B cell (primary cell): ENCODE measurements around the gene PLA2G2F. TPM values are rescaled to one million over a fixed set of nuclear protein-coding genes. Genes with fewer than 3 reads are reported as not detected.

Source experiments
- ATAC-seq: fragments of 200-7000 bp; cut with Tn5 transposase; one replicate; pipeline ENCODE4 v1.10.0; 2021; ENCODE audit warnings: low read depth, mild to moderate bottlenecking, moderate number of reproducible peaks, moderate library complexity
- CTCF ChIA-PET: fragments of 350-600 bp; sonication (Branson Sonifier 250); formaldehyde crosslinking; loops from one replicate; lab custom pipeline; 2021; ENCODE audit warnings: antibody characterized with exemption, inconsistent platforms; lab: Charles Lee
- POLR2A ChIA-PET: fragments of 350-600 bp; sonication (Branson Sonifier 250); formaldehyde crosslinking; loops from one replicate; lab custom pipeline; 2021; ENCODE audit warnings: antibody characterized with exemption; lab: Charles Lee
- DNase-seq: peaks from one replicate; pipeline ENCODE4 v3.0.0; 2013
- H2AFZ ChIP-seq: 2 replicates; pipeline ENCODE4 v1.6.1; 2012; ENCODE audit warnings: mild to moderate bottlenecking, low read depth, low read length; ENCODE audit not compliant: insufficient read depth, poor library complexity, severe bottlenecking
- H3K27ac ChIP-seq, 2 donors: 1 replicate in 1 of 2; 2 replicates in 1 of 2; pipeline ENCODE4 v1.5.1; 2012 to 2013; ENCODE audit warnings: low read length in 2 of 2, mild to moderate bottlenecking in 2 of 2, moderate library complexity in 1 of 2
- H3K27me3 ChIP-seq, 4 experiments: fragments of 200-600 bp in 1 of 4; sonication (generic) in 1 of 4; replicated peaks in 1 of 4; 1 replicate in 2 of 4; 2 replicates in 2 of 4; pipeline versions ENCODE4 v1.6.1 to v1.7.0; 2013 to 2016; ENCODE audit warnings: low read length in 3 of 4, mild to moderate bottlenecking in 2 of 4, mixed read lengths in 1 of 4, moderate library complexity in 1 of 4; ENCODE audit not compliant: insufficient read depth in 4 of 4, control insufficient read depth in 3 of 4; ENCODE audit errors: control extremely low read depth in 1 of 4
- H3K36me3 ChIP-seq, 2 experiments: replicated peaks in 1 of 2; 1 replicate in 1 of 2; 2 replicates in 1 of 2; pipeline versions ENCODE4 v1.6.1 to v1.7.1; 2013; ENCODE audit warnings: low read length in 1 of 2; ENCODE audit not compliant: insufficient read depth in 2 of 2, control insufficient read depth in 1 of 2; ENCODE audit errors: control extremely low read depth in 1 of 2, extremely low read depth in 1 of 2
- H3K4me1 ChIP-seq, 2 donors: fragments of 200-600 bp in 1 of 2; sonication (generic) in 1 of 2; 1 replicate in 1 of 2; 2 replicates in 1 of 2; pipeline versions ENCODE4 v1.5.1 to v1.6.1; 2013 to 2017; ENCODE audit warnings: low read length in 2 of 2; ENCODE audit not compliant: control insufficient read depth in 2 of 2, insufficient read depth in 2 of 2
- H3K4me2 ChIP-seq: replicated peaks from 2 replicates; pipeline ENCODE3; 2012; ENCODE audit warnings: mild to moderate bottlenecking, low read depth, low read length; ENCODE audit not compliant: poor library complexity, severe bottlenecking
- H3K4me3 ChIP-seq, 5 experiments: fragments of 200-600 bp in 1 of 5; sonication (generic) in 1 of 5; 1 replicate in 3 of 5; 2 replicates in 2 of 5; pipeline versions ENCODE4 v1.5.1 to v1.7.0; 2011 to 2016; ENCODE audit warnings: low read length in 4 of 5, mild to moderate bottlenecking in 4 of 5, low read depth in 2 of 5, control low read depth in 1 of 5, moderate library complexity in 1 of 5; ENCODE audit not compliant: insufficient read depth in 1 of 5; ENCODE audit errors: control extremely low read depth in 1 of 5, extremely low read depth in 1 of 5
- H3K79me2 ChIP-seq: fragments of 200-600 bp; sonication (generic); one replicate; pipeline ENCODE4 v1.6.0; 2016; ENCODE audit warnings: low read length; ENCODE audit not compliant: control insufficient read depth, insufficient read depth
- H3K9ac ChIP-seq: fragments of 200-600 bp; sonication (generic); 2 replicates; pipeline ENCODE4 v1.6.1; 2017; ENCODE audit warnings: mild to moderate bottlenecking, low read length, moderate library complexity
- H3K9me3 ChIP-seq, 3 donors: one replicate each; pipeline versions ENCODE4 v1.6.1 to v1.7.1; 2013; ENCODE audit warnings: low read length in 2 of 3; ENCODE audit not compliant: control insufficient read depth in 2 of 3, insufficient read depth in 1 of 3; ENCODE audit errors: control extremely low read depth in 1 of 3
- H4K20me1 ChIP-seq: 2 replicates; pipeline ENCODE4 v1.6.0; 2012; ENCODE audit warnings: mild to moderate bottlenecking, low read length; ENCODE audit not compliant: insufficient read depth, control insufficient read depth, poor library complexity, severe bottlenecking
- H3K27ac Mint-ChIP-seq: one replicate; pipeline ENCODE4 v1.8.0; 2021; ENCODE audit warnings: mixed read lengths
- H3K27me3 Mint-ChIP-seq: one replicate; pipeline ENCODE4 v1.8.0; 2021; ENCODE audit warnings: mixed read lengths
- H3K4me1 Mint-ChIP-seq: one replicate; pipeline ENCODE4 v1.8.0; 2021; ENCODE audit warnings: mixed read lengths
- H3K4me3 Mint-ChIP-seq: one replicate; pipeline ENCODE4 v1.8.0; 2021; ENCODE audit warnings: mixed read lengths
- H3K9me3 Mint-ChIP-seq: one replicate; pipeline ENCODE4 v1.8.0; 2022; ENCODE audit warnings: mixed read lengths; ENCODE audit not compliant: insufficient read depth
- EZH2 ChIP-seq: IDR thresholded peaks from 2 replicates; pipeline ENCODE4 v1.6.1; 2012; ENCODE audit warnings: borderline replicate concordance, low read depth, mild to moderate bottlenecking, moderate library complexity, low read length; ENCODE audit not compliant: insufficient read depth, poor library complexity, severe bottlenecking
- WGBS: methylation state at CpG from one replicate; pipeline ENCODE4 v1.1.5; 2013; ENCODE audit warnings: missing lambda C conversion rate; ENCODE audit not compliant: insufficient coverage; 5-methylcytosine and 5-hydroxymethylcytosine counted together
- intact Hi-C: fragments of 100-400 bp; cut with micrococcal nuclease; formaldehyde crosslinking; loops from one replicate; pipeline ENCODE4 v1.10.0; 2022
- polyA plus RNA-seq: library from polyadenylated mRNA; depleted of rRNA; stranded (reverse); fragments of >200 nt; gene quantifications from 2 replicates; pipeline ENCODE4 v1.2.3, GENCODE V29; 2012
- total RNA-seq, 2 donors: library from RNA; stranded (reverse); fragments of 120-200 nt in 1 of 2; gene quantifications; 1 replicate in 1 of 2; 2 replicates in 1 of 2; pipeline versions ENCODE4 v1.2.3 to v1.2.4, GENCODE V29; 2013 to 2022
- TF ChIP-seq, protein P1 (sequence below): fragments of 200-600 bp; IDR thresholded peaks from one replicate; pipeline ENCODE4 v1.8.0; 2022; ENCODE audit warnings: antibody characterized with exemption, mild to moderate bottlenecking

The PLA2G2F gene
- total and polyA plus RNA-seq, 2 donors (not counting 1 experiment from before 2014, with no cell fraction given) = not detected

DNA sequence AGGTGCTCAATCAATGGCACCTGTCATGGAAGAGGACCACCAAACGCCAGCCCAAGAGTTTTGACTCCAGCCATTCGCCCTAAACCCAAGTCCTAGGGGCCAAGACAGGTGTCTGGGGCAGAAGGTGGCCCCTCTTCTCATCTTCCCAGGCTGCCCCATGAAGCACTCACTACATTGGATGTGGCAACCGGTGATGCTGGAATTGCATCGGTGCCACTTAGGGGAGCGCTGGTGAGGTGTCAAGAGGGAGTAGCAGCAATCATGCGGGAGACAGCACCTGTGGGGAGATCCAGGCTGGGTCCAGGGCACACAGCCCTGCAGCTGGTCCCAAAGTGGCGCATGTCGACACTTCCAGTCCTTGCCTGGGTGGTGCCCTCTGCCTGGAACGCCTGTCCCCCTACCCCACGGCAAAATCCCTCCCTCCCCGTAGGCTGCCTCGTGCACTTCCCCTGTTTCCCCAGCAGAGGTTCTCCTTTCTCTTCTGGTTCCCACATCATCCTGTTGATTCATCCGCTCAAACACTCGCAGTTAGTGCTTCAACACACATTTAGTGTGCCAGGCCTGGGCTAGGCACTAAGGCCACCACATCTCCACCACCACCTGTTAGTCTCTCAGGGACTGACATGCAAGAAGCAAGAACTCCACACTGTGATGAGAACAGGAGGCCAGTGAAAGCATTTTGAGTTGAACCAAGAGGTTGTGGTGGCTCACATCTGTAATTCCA lies 38.3 kb upstream of the PLA2G2F start:
- peaks cover 3% of the 10 kb centered on the region for H3K4me1 Mint-ChIP-seq
- no peak overlapping the region for H3K27ac ChIP-seq
- no peak overlapping the region for H3K4me3 Mint-ChIP-seq
- no peak overlapping the region for H3K4me2 ChIP-seq
- ATAC-seq = peak; percentile 94
- H3K27me3 ChIP-seq = no peaks in the 10 kb centered on the region
- intact Hi-C loops = loop anchor here (1.0 kb wide), 3 partner anchors 23 to 393 kb away; no protein-coding TSS in a partner anchor
- H3K4me1 ChIP-seq = peaks cover 5 to 8% of the 10 kb centered on the region in 2 donors
- H3K9me3 Mint-ChIP-seq = no peaks in the 10 kb centered on the region
- ChIA-PET POLR2A (interaction anchor here (0.5 kb wide), 2 partner anchors 19 to 23 kb away, joined by 4 read pairs; partner anchors contain the start of gene PLA2G2D), CTCF (interaction anchor here (0.8 to 8.8 kb wide), 18 partner anchors 8 to 183 kb away, joined by 3 to 105 read pairs (median 4); no protein-coding TSS in a partner anchor)
- H3K79me2 ChIP-seq = no peaks in the 10 kb centered on the region
- peaks cover 3% of the 10 kb centered on the region for H3K27me3 Mint-ChIP-seq
- H2AFZ ChIP-seq = peak overlapping the region; percentile 16
- no peaks in the 10 kb centered on the region for H3K9me3 ChIP-seq
- no peak overlapping the region for H3K27ac Mint-ChIP-seq
- no peak overlapping the region for H3K9ac ChIP-seq
- WGBS = 47% methylated on average over 14 of the region's 14 CpGs
- DNase-seq = peak; percentile 74
- no peak overlapping the region for H3K4me3 ChIP-seq
- H3K36me3 ChIP-seq = no peaks in the 10 kb centered on the region
- no peak for TF ChIP-seq EZH2
- TF ChIP-seq, protein P1, sequence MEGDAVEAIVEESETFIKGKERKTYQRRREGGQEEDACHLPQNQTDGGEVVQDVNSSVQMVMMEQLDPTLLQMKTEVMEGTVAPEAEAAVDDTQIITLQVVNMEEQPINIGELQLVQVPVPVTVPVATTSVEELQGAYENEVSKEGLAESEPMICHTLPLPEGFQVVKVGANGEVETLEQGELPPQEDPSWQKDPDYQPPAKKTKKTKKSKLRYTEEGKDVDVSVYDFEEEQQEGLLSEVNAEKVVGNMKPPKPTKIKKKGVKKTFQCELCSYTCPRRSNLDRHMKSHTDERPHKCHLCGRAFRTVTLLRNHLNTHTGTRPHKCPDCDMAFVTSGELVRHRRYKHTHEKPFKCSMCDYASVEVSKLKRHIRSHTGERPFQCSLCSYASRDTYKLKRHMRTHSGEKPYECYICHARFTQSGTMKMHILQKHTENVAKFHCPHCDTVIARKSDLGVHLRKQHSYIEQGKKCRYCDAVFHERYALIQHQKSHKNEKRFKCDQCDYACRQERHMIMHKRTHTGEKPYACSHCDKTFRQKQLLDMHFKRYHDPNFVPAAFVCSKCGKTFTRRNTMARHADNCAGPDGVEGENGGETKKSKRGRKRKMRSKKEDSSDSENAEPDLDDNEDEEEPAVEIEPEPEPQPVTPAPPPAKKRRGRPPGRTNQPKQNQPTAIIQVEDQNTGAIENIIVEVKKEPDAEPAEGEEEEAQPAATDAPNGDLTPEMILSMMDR = peak; percentile 80
- H4K20me1 ChIP-seq = no peaks in the 10 kb centered on the region

DNA sequence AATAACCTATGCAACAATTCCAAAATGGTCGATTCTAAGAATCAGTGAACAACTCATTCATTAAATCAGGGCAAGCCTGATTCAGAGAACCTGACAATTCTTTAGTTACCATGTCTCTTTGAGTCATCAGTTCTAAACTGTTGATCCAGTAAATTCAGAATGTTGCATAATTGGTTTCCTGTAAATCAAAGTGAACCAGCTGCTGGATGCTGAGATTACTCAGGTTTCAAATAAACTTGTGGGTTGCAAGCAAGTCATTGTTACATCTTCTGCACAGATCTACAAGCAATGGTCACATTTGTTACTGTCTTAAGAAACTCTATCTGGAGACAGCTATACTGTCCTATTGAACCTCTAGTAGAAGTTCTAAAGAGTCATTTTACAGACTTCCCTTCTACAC lies 36.2 kb upstream of the PLA2G2F start:
- H3K4me1 ChIP-seq = peaks cover 5 to 8% of the 10 kb centered on the region in 2 donors
- no peak overlapping the region for H3K27ac ChIP-seq
- no peaks in the 10 kb centered on the region for H3K36me3 ChIP-seq
- H4K20me1 ChIP-seq = no peaks in the 10 kb centered on the region
- no peak for DNase-seq
- ChIA-PET POLR2A (no interaction called here), CTCF (interaction anchor here (1.1 to 8.8 kb wide), 4 partner anchors 9 to 50 kb away, joined by 3 to 105 read pairs (median 3); no protein-coding TSS in a partner anchor)
- Mint-ChIP-seq H3K27ac (no peak overlapping the region), H3K4me3 (no peak overlapping the region), H3K4me1 (peaks cover 3% of the 10 kb centered on the region), H3K9me3 (no peaks in the 10 kb centered on the region), H3K27me3 (peaks cover 3% of the 10 kb centered on the region)
- no peak overlapping the region for H3K9ac ChIP-seq
- no peak for TF ChIP-seq EZH2
- TF ChIP-seq, protein P1 = no peak
- H3K27me3 ChIP-seq = no peaks in the 10 kb centered on the region
- no peak overlapping the region for H2AFZ ChIP-seq
- intact Hi-C loops = no loop called here
- ATAC-seq = no peak
- no peaks in the 10 kb centered on the region for H3K79me2 ChIP-seq
- no peak overlapping the region for H3K4me3 ChIP-seq
- WGBS = no CpG with 5 or more reads among the region's 1 CpG
- H3K4me2 ChIP-seq = no peak overlapping the region
- no peaks in the 10 kb centered on the region for H3K9me3 ChIP-seq
